Fibroblast of gingiva (primary cell): ENCODE data around the gene ATP10A.

ENCODE experiments used
- DNase-seq: peaks from one replicate; pipeline ENCODE4 v3.0.0-alpha.2; 2011; ENCODE audit warnings: low read depth

Gene ATP10A

GRCh38 chr15:25695875-25696760, 167.0 kb downstream of the ATP10A start:
- DNase-seq = no peak

- no peak for DNase-seq
Measured at GRCh38 chr15:25694823-25695312, 168.3 kb downstream of the ATP10A start.

- no peak for DNase-seq
Measured at GRCh38 chr15:25694239-25694584, 168.9 kb downstream of the ATP10A start.

GRCh38 chr15:25693321-25694238, 169.5 kb downstream of the ATP10A start:
- DNase-seq = peak; percentile 23

- peak; percentile 16 for DNase-seq
Measured at GRCh38 chr15:25691544-25692430, 171.3 kb downstream of the ATP10A start.

- DNase-seq = peak; percentile 66
Measured at GRCh38 chr15:25690673-25691543, 172.2 kb downstream of the ATP10A start.

- DNase-seq = no peak
Measured at GRCh38 chr15:25689592-25689991, 173.5 kb downstream of the ATP10A start.

GRCh38 chr15:25688166-25688565, 175.0 kb downstream of the ATP10A start:
- DNase-seq = no peak

- no peak for DNase-seq
Measured at GRCh38 chr15:25687689-25688088, 175.4 kb downstream of the ATP10A start.

GRCh38 chr15:25687276-25687675, 175.9 kb downstream of the ATP10A start:
- no peak for DNase-seq

GRCh38 chr15:25686780-25687179, 176.3 kb downstream of the ATP10A start:
- no peak for DNase-seq

GRCh38 chr15:25684521-25685431, 178.4 kb downstream of the ATP10A start:
- DNase-seq = peak; percentile 77

GRCh38 chr15:25683911-25684310, 179.2 kb downstream of the ATP10A start:
- DNase-seq = no peak

- DNase-seq = no peak
Measured at GRCh38 chr15:25683415-25683814, 179.7 kb downstream of the ATP10A start.

GRCh38 chr15:25682340-25682739, 180.8 kb downstream of the ATP10A start:
- peak; percentile 29 for DNase-seq

- DNase-seq = no peak
Measured at GRCh38 chr15:25680686-25681025, 182.5 kb downstream of the ATP10A start.

- no peak for DNase-seq
Measured at GRCh38 chr15:25679964-25680685, 183.0 kb downstream of the ATP10A start.

- no peak for DNase-seq
Measured at GRCh38 chr15:25679492-25679891, 183.6 kb downstream of the ATP10A start.

GRCh38 chr15:25678500-25678855, 184.6 kb downstream of the ATP10A start:
- no peak for DNase-seq
